ENCODE results near the gene MAPKBP1. TPM values are rescaled to one million over a fixed set of nuclear protein-coding genes. Genes with fewer than 3 reads are reported as not detected.

The MAPKBP1 gene
- total and polyA plus RNA-seq, 2 of the 8 experiments (the other 6 are each of a cell fraction or from before 2014, with no cell fraction given) = 4.3 to 11.3 TPM

- POLR2A ChIA-PET (ENCODE audit: partially characterized antibody) = interaction anchor here (5.1 kb wide), 1 partner anchor 14 kb away, joined by 24 read pairs; the partner anchor contains the start of gene MAPKBP1
- no peaks in the 10 kb centered on the region for H3K27me3 ChIP-seq (replicated peaks in 1 of 4; ENCODE audit: control insufficient read depth in 3 of 4, extremely low read depth in 1 of 4, insufficient read depth in 3 of 4, low read length in 3 of 4)
- H2BK15ac ChIP-seq (ENCODE audit: low read length) = no peak overlapping the region
- no peak overlapping the region for H4K5ac ChIP-seq (ENCODE audit: insufficient read length, low read depth, low read length)
- no peak overlapping the region for H3K56ac ChIP-seq (replicated peaks; ENCODE audit: insufficient read length, low read depth, low read length)
- no peaks in the 10 kb centered on the region for H3K9me3 ChIP-seq (ENCODE audit: insufficient read depth in 2 of 2, low read depth in 1 of 2, low read length in 1 of 2)
- no peaks in the 10 kb centered on the region for H3K23me2 ChIP-seq (ENCODE audit: low read depth, low read length)
- no peak overlapping the region for H3K4me3 ChIP-seq (ENCODE audit: extremely low read depth in 1 of 4, insufficient read depth in 2 of 4, low read depth in 3 of 4, low read length in 4 of 4)
- no peak overlapping the region for H3K9ac ChIP-seq (replicated peaks in 1 of 4; ENCODE audit: extremely low read depth in 1 of 4, low read depth in 3 of 4, low read length in 3 of 4)
- H3K79me2 ChIP-seq (ENCODE audit: control insufficient read depth in 1 of 2, insufficient read depth in 2 of 2, low read length in 2 of 2) = peaks cover 0 to 5% of the 10 kb centered on the region in 2 experiments; a peak in 1 of 4 replicates
- H3K4me2 ChIP-seq (ENCODE audit: insufficient read depth in 1 of 2, low read depth in 2 of 2, low read length in 2 of 2) = no peak overlapping the region
- H3K79me1 ChIP-seq (ENCODE audit: low read depth, low read length) = no peaks in the 10 kb centered on the region; the same call in 1 of the 2 replicates
- FAIRE-seq (no peak), DNase-seq (ENCODE audit: low read depth in 1 of 2, low spot score in 2 of 2) (no peak)
- no peak overlapping the region for H3K18ac ChIP-seq (ENCODE audit: extremely low read depth, low read length)
- H4K8ac ChIP-seq (ENCODE audit: extremely low read depth, insufficient read depth, low read length) = no peak overlapping the region
- H2AFZ ChIP-seq (ENCODE audit: low read length) = no peak overlapping the region
- no peak overlapping the region for H2BK20ac ChIP-seq (ENCODE audit: low read length)
- no peak overlapping the region for H2AK5ac ChIP-seq (ENCODE audit: low read depth, low read length)
- no peak overlapping the region for H4K91ac ChIP-seq (replicated peaks; ENCODE audit: insufficient read length, low read length)
- H2BK5ac ChIP-seq (ENCODE audit: low read depth, low read length) = no peak overlapping the region
- peaks cover 6 to 19% (median 13%) of the 10 kb centered on the region in 4 experiments; a peak in 6 of 7 replicates for H3K4me1 ChIP-seq (replicated peaks in 1 of 4; ENCODE audit: control insufficient read depth in 3 of 4, insufficient read depth in 4 of 4, low read length in 3 of 4)
- H2BK12ac ChIP-seq (ENCODE audit: low read depth, low read length) = no peak overlapping the region
- no peak overlapping the region for H3K14ac ChIP-seq (ENCODE audit: insufficient read length)
- H3K36me3 ChIP-seq (ENCODE audit: control insufficient read depth in 2 of 4, insufficient read depth in 4 of 4, low read length in 3 of 4) = no peaks in the 10 kb centered on the region
- 78% methylated on average over 3 of the region's 3 CpGs; no CpG with 5 or more reads in 1 of the 2 experiments for WGBS, 2 experiments (ENCODE audit: extremely low coverage in 1 of 2, insufficient coverage in 1 of 2, insufficient read length in 1 of 2, insufficient replicate concordance in 2 of 2, low coverage in 1 of 2, low lambda C conversion rate in 2 of 2, missing lambda C conversion rate in 1 of 2)
- no peak overlapping the region for H3K4ac ChIP-seq (replicated peaks; ENCODE audit: insufficient read length, low read depth, low read length)
- no peak overlapping the region for H3K27ac ChIP-seq (ENCODE audit: low read depth, low read length)
- no peaks in the 10 kb centered on the region for H4K20me1 ChIP-seq (replicated peaks in 1 of 2; ENCODE audit: control insufficient read depth in 1 of 2, insufficient read depth in 2 of 2, low read length in 2 of 2)
- CTCF ChIA-PET (ENCODE audit: partially characterized antibody) = interaction anchor here (0.7 to 6.1 kb wide), 5 partner anchors 13 to 116 kb away, joined by 3 to 60 read pairs (median 5); partner anchors contain the start of gene MAPKBP1
- H2BK120ac ChIP-seq (replicated peaks; ENCODE audit: low read depth, low read length) = no peak overlapping the region
- H3K23ac ChIP-seq (ENCODE audit: insufficient read length) = no peak overlapping the region
- TF ChIP-seq SIX5 (IDR thresholded peaks at IDR 0.05; ENCODE audit: low read depth, low read length) = no peak
- no peak for TF ChIP-seq YY1 (IDR thresholded peaks at IDR 0.05; ENCODE audit: low read depth, low read length)
- no peak for TF ChIP-seq TBP (IDR thresholded peaks at IDR 0.05; ENCODE audit: low read depth, low read length)
- TF ChIP-seq RBBP5 (IDR thresholded peaks at IDR 0.05; ENCODE audit: borderline replicate concordance, low read depth, low read length) = no peak
- no peak for TF ChIP-seq CHD2 (IDR thresholded peaks at IDR 0.05; ENCODE audit: low read length)
- no peak for TF ChIP-seq EGR1 (IDR thresholded peaks at IDR 0.05; ENCODE audit: borderline replicate concordance, low read depth, low read length)
- no peak for TF ChIP-seq POLR2AphosphoS5 (IDR thresholded peaks at IDR 0.05; ENCODE audit: low read depth, low read length)
- TF ChIP-seq E2F6 (IDR thresholded peaks at IDR 0.05) = no peak
- no peak for TF ChIP-seq ATF2 (IDR thresholded peaks at IDR 0.05; ENCODE audit: low read length)
- TF ChIP-seq NRF1 (IDR thresholded peaks at IDR 0.05; ENCODE audit: low read depth, low read length) = no peak
- no peak for TF ChIP-seq SRF (IDR thresholded peaks at IDR 0.05; ENCODE audit: low read depth, low read length)
- TF ChIP-seq POLR2A (IDR thresholded peaks at IDR 0.05; ENCODE audit: control extremely low read depth in 1 of 2, low read depth in 2 of 2, low read length in 2 of 2) = no peak
- TF ChIP-seq SP4 (IDR thresholded peaks at IDR 0.05; ENCODE audit: low read length) = no peak
- no peak for TF ChIP-seq ZNF274 (IDR thresholded peaks at IDR 0.05; ENCODE audit: borderline replicate concordance, extremely low read depth, low read length)
These were observed 14.0 kb downstream of the MAPKBP1 start for GRCh38 chr15:41788262-41788661.

Measured in H1 (cell line).